ENCODE measurements around the gene RAMP1. TPM values are rescaled to one million over a fixed set of nuclear protein-coding genes. Genes with fewer than 3 reads are reported as not detected.

Gene RAMP1
- total RNA-seq, 6 experiments from 2014 or later, result 10.1 to 75.2 (median 37.5) TPM

DNA sequence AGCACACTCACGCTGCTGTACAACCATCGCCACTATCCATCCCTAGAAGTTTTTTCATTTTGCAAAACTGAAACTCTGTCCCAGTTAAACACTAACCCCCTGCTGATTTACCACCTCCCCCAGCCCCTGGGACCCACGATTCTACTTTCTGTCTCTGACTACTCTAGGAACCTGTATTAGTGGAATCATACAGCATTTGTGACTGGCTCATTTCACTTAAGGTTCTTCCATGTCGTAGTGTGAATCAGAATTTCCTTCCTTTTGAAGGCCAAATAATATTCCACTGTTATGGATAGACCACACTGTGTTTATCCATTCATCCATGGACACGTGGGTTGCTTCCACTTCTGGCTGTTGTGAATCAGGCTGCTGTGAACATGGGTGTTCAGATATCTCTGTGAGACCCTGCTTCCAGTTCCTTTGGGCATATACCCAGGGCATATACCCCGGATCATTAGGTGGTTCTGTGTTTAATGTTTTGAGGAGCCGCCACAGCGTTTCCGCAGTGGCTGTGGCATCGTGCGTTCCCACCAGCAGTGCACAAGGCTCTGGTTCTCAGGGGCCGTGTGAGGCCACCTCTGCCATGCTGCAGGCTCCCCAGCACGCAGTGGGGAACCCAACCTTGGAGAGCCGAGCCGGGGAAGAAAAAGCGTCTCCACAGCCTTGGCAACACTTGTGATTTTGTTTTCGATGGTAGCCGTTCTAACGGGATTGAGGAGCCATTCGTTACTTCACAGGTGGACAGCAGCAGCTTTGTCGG, 10.1 kb downstream of the RAMP1 start:
- ATAC-seq (no peak), DNase-seq (no peak)
- intact Hi-C loops (cut with DNase I), result no loop called here
- H3K4me1 ChIP-seq, result peaks cover 0 to 3% (median 0%) of the 10 kb centered on the region in 4 donors
- H3K4me3 ChIP-seq, result no peak overlapping the region
- no peak overlapping the region for H3K27ac ChIP-seq
- H3K9me3 ChIP-seq, result no peaks in the 10 kb centered on the region
- 82% methylated on average over 5 of the region's 21 CpGs for WGBS (ENCODE audit: insufficient coverage, low coverage, low lambda C conversion rate, missing lambda C conversion rate)
- H3K36me3 ChIP-seq, result no peaks in the 10 kb centered on the region
- no peaks in the 10 kb centered on the region for H3K27me3 ChIP-seq
- TF ChIP-seq, protein P1, sequence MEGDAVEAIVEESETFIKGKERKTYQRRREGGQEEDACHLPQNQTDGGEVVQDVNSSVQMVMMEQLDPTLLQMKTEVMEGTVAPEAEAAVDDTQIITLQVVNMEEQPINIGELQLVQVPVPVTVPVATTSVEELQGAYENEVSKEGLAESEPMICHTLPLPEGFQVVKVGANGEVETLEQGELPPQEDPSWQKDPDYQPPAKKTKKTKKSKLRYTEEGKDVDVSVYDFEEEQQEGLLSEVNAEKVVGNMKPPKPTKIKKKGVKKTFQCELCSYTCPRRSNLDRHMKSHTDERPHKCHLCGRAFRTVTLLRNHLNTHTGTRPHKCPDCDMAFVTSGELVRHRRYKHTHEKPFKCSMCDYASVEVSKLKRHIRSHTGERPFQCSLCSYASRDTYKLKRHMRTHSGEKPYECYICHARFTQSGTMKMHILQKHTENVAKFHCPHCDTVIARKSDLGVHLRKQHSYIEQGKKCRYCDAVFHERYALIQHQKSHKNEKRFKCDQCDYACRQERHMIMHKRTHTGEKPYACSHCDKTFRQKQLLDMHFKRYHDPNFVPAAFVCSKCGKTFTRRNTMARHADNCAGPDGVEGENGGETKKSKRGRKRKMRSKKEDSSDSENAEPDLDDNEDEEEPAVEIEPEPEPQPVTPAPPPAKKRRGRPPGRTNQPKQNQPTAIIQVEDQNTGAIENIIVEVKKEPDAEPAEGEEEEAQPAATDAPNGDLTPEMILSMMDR (IDR thresholded peaks at IDR 0.05), result no peak
- no peak for TF ChIP-seq POLR2A (IDR thresholded peaks at IDR 0.05)

- intact Hi-C loops (cut with DNase I), result no loop called here
- H3K4me3 ChIP-seq, result no peak overlapping the region
- no peak for DNase-seq
- no peaks in the 10 kb centered on the region for H3K27me3 ChIP-seq
- WGBS (ENCODE audit: insufficient coverage, low coverage, low lambda C conversion rate, missing lambda C conversion rate), result 80% methylated on average over 9 of the region's 11 CpGs
- ATAC-seq, result peak in 2 of 4 donors; percentile 20 to 33
- no peaks in the 10 kb centered on the region for H3K9me3 ChIP-seq
- H3K36me3 ChIP-seq, result no peaks in the 10 kb centered on the region
- no peak for TF ChIP-seq POLR2A (IDR thresholded peaks at IDR 0.05)
- TF ChIP-seq, protein P1 (IDR thresholded peaks at IDR 0.05), result no peak
- H3K4me1 ChIP-seq, result no peaks in the 10 kb centered on the region
- H3K27ac ChIP-seq, result no peak overlapping the region
These were observed 10.7 kb downstream of the RAMP1 start for GRCh38 chr2:237870126-237870525.

DNA sequence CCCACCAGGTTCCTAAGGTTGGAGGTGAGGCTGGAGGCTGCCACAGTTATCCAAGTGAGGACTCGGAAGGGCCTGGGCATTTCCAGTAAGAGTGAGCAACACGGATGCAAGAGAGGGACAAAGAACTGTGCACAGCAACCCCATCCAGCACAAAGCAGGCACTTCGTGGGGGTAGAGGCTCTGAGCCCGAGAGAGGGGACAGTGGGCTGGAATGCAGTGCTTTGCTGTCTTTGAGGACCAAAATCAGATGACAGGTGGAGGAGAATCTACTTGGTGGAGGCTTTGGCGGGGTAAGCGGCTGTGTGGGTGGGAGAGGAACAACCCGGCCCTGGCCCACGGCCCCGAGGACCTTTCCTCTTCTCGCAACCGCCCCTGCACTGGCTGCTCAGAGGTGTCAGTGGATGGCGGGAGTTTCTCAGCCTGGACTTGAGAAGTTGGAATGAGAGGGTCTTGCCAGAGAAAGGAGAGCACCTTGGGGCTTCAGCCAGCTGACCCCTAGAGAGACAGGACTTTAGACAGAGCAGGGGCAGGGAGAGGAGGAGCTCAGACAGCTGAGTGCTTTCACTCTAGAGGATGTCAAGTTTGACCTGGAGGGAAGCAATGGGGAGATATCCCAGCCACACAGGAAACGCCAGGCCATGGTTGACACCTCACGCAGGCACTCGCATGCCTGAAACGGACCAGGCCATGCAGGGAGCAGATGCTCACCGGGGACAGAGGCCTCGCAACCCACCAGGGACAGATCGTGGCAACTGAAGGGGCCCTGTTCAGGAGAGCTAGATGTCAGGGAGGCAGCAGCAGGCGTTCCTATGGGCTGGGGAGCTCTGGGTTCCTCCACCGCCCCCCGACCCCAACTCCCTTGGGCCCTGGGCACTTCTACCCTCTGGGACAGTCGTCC, 11.6 kb downstream of the RAMP1 start:
- TF ChIP-seq, protein P1 (IDR thresholded peaks at IDR 0.05), result no peak
- TF ChIP-seq POLR2A (IDR thresholded peaks at IDR 0.05), result no peak
- Histone ChIP-seq H3K27ac (no peak overlapping the region), H3K36me3 (no peaks in the 10 kb centered on the region), H3K4me1 (no peaks in the 10 kb centered on the region), H3K9me3 (no peaks in the 10 kb centered on the region), H3K4me3 (no peak overlapping the region), H3K27me3 (no peaks in the 10 kb centered on the region)
- DNase-seq (no peak), ATAC-seq (no peak)
- intact Hi-C loops (cut with DNase I), result no loop called here
- WGBS (ENCODE audit: insufficient coverage, low coverage, low lambda C conversion rate, missing lambda C conversion rate), result 64% methylated on average over 5 of the region's 23 CpGs

DNA sequence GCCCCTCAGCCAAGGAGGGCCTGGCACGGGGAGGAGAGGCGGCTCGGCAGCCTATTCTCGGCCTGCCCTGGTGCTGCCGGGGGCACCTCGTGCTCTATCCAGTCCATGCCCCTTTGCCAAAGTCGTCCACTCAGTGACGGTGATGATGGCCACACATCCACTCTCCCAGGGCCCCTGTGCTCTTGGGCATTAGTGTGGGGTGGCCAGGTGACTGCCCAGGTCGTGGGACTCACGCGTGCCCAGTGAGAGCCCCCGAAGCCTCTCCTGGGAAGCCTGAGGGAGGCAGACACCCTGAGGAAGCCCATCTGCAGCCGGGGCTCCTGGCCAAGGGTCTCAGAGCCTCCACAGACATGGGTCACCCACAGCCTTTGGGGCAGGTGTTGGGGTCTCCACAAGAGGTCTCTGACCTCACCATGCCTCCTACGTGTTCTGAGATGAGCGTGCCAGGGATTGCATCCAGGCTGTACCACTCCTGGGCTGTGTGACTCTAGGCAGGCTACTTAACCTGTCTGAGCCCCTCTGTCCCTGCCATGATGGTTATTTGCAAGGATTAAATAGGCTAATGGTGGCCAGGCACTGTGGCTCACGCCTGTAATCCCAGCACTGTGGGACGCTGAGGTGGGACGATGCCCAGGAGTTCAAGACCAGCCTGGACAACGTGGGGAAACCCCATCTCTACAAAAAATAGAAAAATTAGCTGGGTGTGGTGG, 12.9 kb downstream of the RAMP1 start:
- no peak for TF ChIP-seq POLR2A (IDR thresholded peaks at IDR 0.05)
- TF ChIP-seq, protein P1 (IDR thresholded peaks at IDR 0.05), result no peak
- no peak overlapping the region for H3K27ac ChIP-seq
- H3K4me3 ChIP-seq, result no peak overlapping the region
- no peaks in the 10 kb centered on the region for H3K36me3 ChIP-seq
- H3K4me1 ChIP-seq, result no peaks in the 10 kb centered on the region
- H3K9me3 ChIP-seq, result no peaks in the 10 kb centered on the region
- intact Hi-C loops (cut with DNase I), result no loop called here
- ATAC-seq (no peak), DNase-seq (no peak)
- no peaks in the 10 kb centered on the region for H3K27me3 ChIP-seq
- 93% methylated on average over 5 of the region's 19 CpGs for WGBS (ENCODE audit: insufficient coverage, low coverage, low lambda C conversion rate, missing lambda C conversion rate)

Data from right lobe of liver (tissue), 6 donors.